PC-9 (cell line): ENCODE measurements around the gene OAS2. TPM values are rescaled to one million over a fixed set of nuclear protein-coding genes. Genes with fewer than 3 reads are reported as not detected.

Source experiments
- BruUV-seq: library from RNA; stranded (reverse); fragments of 400-500 nt; replicated peaks from 2 replicates; lab custom pipeline; 2021; lab: Mats Ljungman, UMichigan
- CTCF ChIA-PET: fragments of 300-600 bp; sonication (Branson Sonifier 250); formaldehyde crosslinking; loops from one replicate; lab custom pipeline; 2022; ENCODE audit warnings: antibody characterized with exemption; lab: Charles Lee
- POLR2A ChIA-PET: fragments of 300-600 bp; sonication (Branson Sonifier 250); formaldehyde crosslinking; loops from one replicate; lab custom pipeline; 2022; ENCODE audit warnings: antibody characterized with exemption; ENCODE audit not compliant: unreplicated experiment; lab: Charles Lee
- DNase-seq, 2 experiments: peaks; one replicate each; pipeline versions ENCODE4 v3.0.0 to v3.0.0-alpha.2; 2015 to 2022; ENCODE audit warnings: mixed read lengths in 1 of 2
- H2AFZ ChIP-seq: fragments of 200-600 bp; sonication (generic); 2 replicates; pipeline ENCODE4 v1.8.1; 2017; ENCODE audit warnings: antibody characterized with exemption
- H3F3A ChIP-seq: fragments of 200-600 bp; sonication (generic); 2 replicates; pipeline ENCODE4 v1.8.1; 2017; ENCODE audit warnings: antibody characterized with exemption, mild to moderate bottlenecking, low read depth; ENCODE audit not compliant: insufficient read depth
- H3K27ac ChIP-seq: fragments of 200-600 bp; sonication (generic); 2 replicates; pipeline ENCODE4 v1.6.1; 2016; ENCODE audit warnings: mixed run types
- H3K27me3 ChIP-seq: fragments of 200-600 bp; sonication (generic); 2 replicates; pipeline ENCODE4 v1.6.1; 2016; ENCODE audit warnings: low read depth, mixed run types; ENCODE audit not compliant: insufficient read depth
- H3K36me3 ChIP-seq: fragments of 200-600 bp; sonication (generic); 2 replicates; pipeline ENCODE4 v1.6.1; 2016; ENCODE audit warnings: low read depth, mixed run types
- H3K4me1 ChIP-seq: fragments of 200-600 bp; sonication (generic); replicated peaks from 2 replicates; pipeline ENCODE4 v1.6.1; 2016; ENCODE audit warnings: mixed run types; ENCODE audit not compliant: insufficient read depth
- H3K4me2 ChIP-seq: fragments of 200-600 bp; sonication (generic); 2 replicates; pipeline ENCODE4 v1.6.1; 2017; ENCODE audit warnings: mixed run types
- H3K4me3 ChIP-seq: fragments of 200-600 bp; sonication (generic); 2 replicates; pipeline ENCODE4 v1.6.1; 2016; ENCODE audit warnings: mixed run types
- H3K79me2 ChIP-seq: fragments of 200-600 bp; sonication (generic); 2 replicates; pipeline ENCODE4 v1.6.1; 2017; ENCODE audit warnings: low read depth, mixed run types
- H3K9me2 ChIP-seq: fragments of 200-600 bp; sonication (generic); 2 replicates; pipeline ENCODE4 v1.8.1; 2017; ENCODE audit warnings: mild to moderate bottlenecking; ENCODE audit not compliant: insufficient read depth
- H3K9me3 ChIP-seq: fragments of 200-600 bp; sonication (generic); 2 replicates; pipeline ENCODE4 v1.8.1; 2016; ENCODE audit warnings: low read depth; ENCODE audit not compliant: insufficient read depth
- H4K20me1 ChIP-seq: fragments of 200-600 bp; sonication (generic); 2 replicates; pipeline ENCODE4 v1.8.1; 2017; ENCODE audit not compliant: insufficient read depth
- CTCF ChIP-seq: fragments of 200-600 bp; sonication (generic); conservative IDR thresholded peaks from 2 replicates; pipeline ENCODE4 v1.6.1; 2017; ENCODE audit warnings: mixed run types, antibody characterized with exemption, mild to moderate bottlenecking, moderate library complexity
- EZH2 ChIP-seq: fragments of 200-600 bp; sonication (generic); IDR thresholded peaks from 2 replicates; pipeline ENCODE4 v1.8.0; 2017; ENCODE audit warnings: antibody characterized with exemption, low read depth
- intact Hi-C: fragments of 100-400 bp; cut with micrococcal nuclease; formaldehyde crosslinking; loops from one replicate; pipeline ENCODE4 v1.10.0; 2022; ENCODE audit not compliant: unreplicated experiment
- total RNA-seq: library from RNA; stranded (reverse); gene quantifications from 2 replicates; pipeline ENCODE4 v1.2.3, GENCODE V29; 2021

The OAS2 gene
- total RNA-seq, 1 experiment from 2014 or later = 0.98 TPM

- ChIA-PET POLR2A (no interaction called here), CTCF (no interaction called here)
These were observed 43.2 kb downstream of the OAS2 start for GRCh38 chr12:113021500-113021899.

GRCh38 chr12:113022563-113023297 is 44.4 kb downstream of the OAS2 start:
- H3F3A ChIP-seq = 0 out of 2 replicates have a peak, but pooled peaks cover 4% of the 10 kb centered on the region
- no peak overlapping the region for H2AFZ ChIP-seq
- no peak overlapping the region for H3K4me2 ChIP-seq
- H4K20me1 ChIP-seq = no peaks in the 10 kb centered on the region
- CTCF ChIA-PET = no interaction called here
- intact Hi-C loops = no loop called here
- H3K79me2 ChIP-seq = no peaks in the 10 kb centered on the region
- no TSS peak for BruUV-seq
- TF ChIP-seq CTCF (no peak), EZH2 (no peak)
- H3K4me3 ChIP-seq = no peak overlapping the region
- H3K9me3 ChIP-seq = no peaks in the 10 kb centered on the region
- H3K4me1 ChIP-seq = no peaks in the 10 kb centered on the region
- H3K36me3 ChIP-seq = no peaks in the 10 kb centered on the region
- POLR2A ChIA-PET = no interaction called here
- no peaks in the 10 kb centered on the region for H3K9me2 ChIP-seq
- H3K27ac ChIP-seq = no peak overlapping the region
- DNase-seq = no peak
- peaks cover 4% of the 10 kb centered on the region; the same call in 1 of the 2 replicates for H3K27me3 ChIP-seq

More at GRCh38 chr12:113021500-113021899, 43.2 kb downstream of the OAS2 start:
- DNase-seq = no peak
- Histone ChIP-seq H3K79me2 (no peaks in the 10 kb centered on the region), H3K36me3 (no peaks in the 10 kb centered on the region), H2AFZ (no peak overlapping the region), H4K20me1 (no peaks in the 10 kb centered on the region), H3F3A (0 out of 2 replicates have a peak, but pooled peaks cover 4% of the 10 kb centered on the region), H3K9me2 (no peaks in the 10 kb centered on the region), H3K27me3 (peaks cover 4% of the 10 kb centered on the region; the same call in 1 of the 2 replicates), H3K9me3 (no peaks in the 10 kb centered on the region), H3K4me3 (no peak overlapping the region), H3K27ac (no peak overlapping the region), H3K4me1 (no peaks in the 10 kb centered on the region), H3K4me2 (no peak overlapping the region)
- BruUV-seq = no TSS peak
- no peak for TF ChIP-seq EZH2
- TF ChIP-seq CTCF = no peak
- intact Hi-C loops = no loop called here

- intact Hi-C loops = no loop called here
- TF ChIP-seq EZH2 (no peak), CTCF (no peak)
- no peaks in the 10 kb centered on the region for H3F3A ChIP-seq
- H3K27me3 ChIP-seq = peaks cover under 1% of the 10 kb centered on the region; the same call in 1 of the 2 replicates
- no peaks in the 10 kb centered on the region for H3K9me2 ChIP-seq
- H3K79me2 ChIP-seq = no peaks in the 10 kb centered on the region
- no peaks in the 10 kb centered on the region for H4K20me1 ChIP-seq
- no peak overlapping the region for H3K4me3 ChIP-seq
- no peaks in the 10 kb centered on the region for H3K9me3 ChIP-seq
- BruUV-seq = no TSS peak
- no peak overlapping the region for H2AFZ ChIP-seq
- POLR2A ChIA-PET = no interaction called here
- CTCF ChIA-PET = no interaction called here
- H3K4me1 ChIP-seq = no peaks in the 10 kb centered on the region
- H3K27ac ChIP-seq = no peak overlapping the region
- H3K36me3 ChIP-seq = no peaks in the 10 kb centered on the region
- H3K4me2 ChIP-seq = no peak overlapping the region
- DNase-seq = no peak
These were observed 49.4 kb downstream of the OAS2 start for GRCh38 chr12:113027726-113028125.
